HG02884 (cell line): Measurements from ENCODE around the gene THBS4.

Experiments
- ATAC-seq: cut with Tn5 transposase; IDR thresholded peaks from one replicate; pipeline ENCODE4 v1.9.1; 2021; ENCODE audit warnings: mild to moderate bottlenecking, moderate library complexity; ENCODE audit not compliant: unreplicated experiment

The THBS4 gene

GRCh38 chr5:80043187-80043586, 8.0 kb downstream of the THBS4 start:
- no peak for ATAC-seq

GRCh38 chr5:80048084-80048780, 13.1 kb downstream of the THBS4 start:
- no peak for ATAC-seq

DNA sequence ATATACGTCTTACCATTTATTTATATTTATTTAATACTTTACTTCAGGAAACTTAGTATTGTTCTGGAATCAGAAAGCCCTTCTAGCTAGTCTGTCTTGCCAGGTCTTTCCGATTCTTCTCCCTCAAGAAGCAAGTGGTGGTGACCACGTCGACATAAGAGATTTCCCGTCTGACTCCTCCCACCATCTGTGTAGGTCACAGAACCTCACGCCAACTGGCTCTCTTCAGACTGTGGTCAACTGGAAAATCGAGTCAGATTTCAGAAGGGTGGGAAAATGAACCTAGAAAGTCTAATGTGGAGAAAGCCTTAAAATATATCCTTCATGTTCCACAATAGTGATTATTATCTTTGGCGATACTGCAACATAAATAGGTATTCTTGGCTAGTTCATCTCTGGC, 17.3 kb downstream of the THBS4 start:
- no peak for ATAC-seq

GRCh38 chr5:80054682-80055081, 19.5 kb downstream of the THBS4 start:
- no peak for ATAC-seq

DNA sequence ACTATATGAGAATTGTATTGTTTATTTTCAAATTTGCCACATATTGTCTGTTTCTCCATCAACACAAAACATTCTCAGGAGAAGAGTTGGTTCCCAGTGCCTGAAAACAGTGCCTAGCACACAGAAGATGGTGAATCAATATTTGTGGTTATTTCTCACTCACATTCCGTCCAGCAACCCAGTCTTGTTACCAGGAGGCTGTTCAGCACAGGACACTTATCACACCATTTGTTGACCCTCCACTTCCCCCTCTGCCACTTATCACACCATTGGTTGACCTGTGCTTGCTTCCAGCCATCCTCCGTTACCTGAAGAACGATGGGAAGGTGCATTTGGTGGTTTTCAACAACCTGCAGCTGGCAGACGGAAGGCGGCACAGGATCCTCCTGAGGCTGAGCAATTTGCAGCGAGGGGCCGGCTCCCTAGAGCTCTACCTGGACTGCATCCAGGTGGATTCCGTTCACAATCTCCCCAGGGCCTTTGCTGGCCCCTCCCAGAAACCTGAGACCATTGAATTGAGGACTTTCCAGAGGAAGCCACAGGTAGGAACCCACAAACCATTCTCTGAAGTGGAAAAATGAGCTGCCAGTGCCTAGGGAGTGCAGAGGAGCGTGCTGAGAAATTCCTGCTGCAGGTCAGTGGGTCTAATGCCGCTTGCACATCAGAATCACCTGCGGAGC, 20.5 kb downstream of the THBS4 start:
- no peak for ATAC-seq

GRCh38 chr5:80057099-80057498, 22.0 kb downstream of the THBS4 start:
- no peak for ATAC-seq

GRCh38 chr5:80057921-80058320, 22.8 kb downstream of the THBS4 start:
- no peak for ATAC-seq

- no peak for ATAC-seq
Measured at GRCh38 chr5:80059354-80059980, 24.3 kb downstream of the THBS4 start.

DNA sequence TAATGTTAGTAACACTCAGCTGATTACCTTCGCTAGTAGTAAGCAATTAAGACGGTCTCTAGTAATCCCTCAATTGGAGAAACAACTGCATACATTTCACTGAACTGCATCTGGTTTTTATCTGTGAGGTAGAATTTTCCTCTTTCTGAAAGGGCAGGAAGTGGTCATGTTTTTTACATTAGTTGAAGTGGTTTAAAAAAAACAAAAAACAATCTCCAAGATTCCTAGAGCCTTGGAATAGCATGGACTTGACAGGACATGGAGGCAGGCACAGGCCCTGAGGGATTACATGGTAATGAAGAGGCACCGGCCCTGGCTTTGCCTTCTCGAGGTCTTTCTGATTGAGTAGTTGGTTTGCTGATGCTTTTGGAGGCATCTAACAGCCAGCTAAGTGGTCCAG, 25.8 kb downstream of the THBS4 start:
- ATAC-seq = no peak

DNA sequence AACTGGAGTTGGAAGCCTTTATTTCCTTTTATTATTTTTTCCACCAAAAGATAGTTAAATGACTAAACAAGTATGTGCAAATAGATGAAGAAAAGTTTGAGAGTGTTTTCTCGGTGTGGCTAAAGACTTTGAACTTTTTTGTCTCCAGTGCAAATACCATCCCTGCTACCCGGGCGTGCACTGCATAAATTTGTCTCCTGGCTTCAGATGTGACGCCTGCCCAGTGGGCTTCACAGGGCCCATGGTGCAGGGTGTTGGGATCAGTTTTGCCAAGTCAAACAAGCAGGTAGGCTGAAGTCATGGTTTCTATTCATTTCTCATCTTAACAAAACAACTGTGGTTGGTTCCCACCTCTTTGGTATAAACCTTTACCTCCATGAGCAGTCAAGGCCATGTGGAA, 26.4 kb downstream of the THBS4 start:
- ATAC-seq = no peak

DNA sequence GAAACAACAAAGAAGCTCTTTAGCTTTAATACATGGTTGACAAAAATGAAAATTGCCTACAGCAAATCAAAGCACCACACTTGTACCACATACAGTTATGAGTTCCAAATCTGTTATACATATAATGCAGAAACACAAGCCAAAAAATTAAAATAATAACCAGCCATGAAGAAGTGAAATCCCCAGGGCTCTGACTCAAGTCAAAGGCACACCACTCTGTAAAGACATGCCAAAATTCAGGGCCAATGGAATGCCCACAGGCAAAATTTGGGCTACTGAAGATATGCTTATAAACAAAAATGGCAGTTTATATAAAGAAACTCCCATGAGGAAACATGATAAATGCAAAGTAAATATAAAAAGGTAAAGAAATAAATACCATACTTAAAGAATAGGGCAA, 29.0 kb downstream of the THBS4 start:
- ATAC-seq = no peak

DNA sequence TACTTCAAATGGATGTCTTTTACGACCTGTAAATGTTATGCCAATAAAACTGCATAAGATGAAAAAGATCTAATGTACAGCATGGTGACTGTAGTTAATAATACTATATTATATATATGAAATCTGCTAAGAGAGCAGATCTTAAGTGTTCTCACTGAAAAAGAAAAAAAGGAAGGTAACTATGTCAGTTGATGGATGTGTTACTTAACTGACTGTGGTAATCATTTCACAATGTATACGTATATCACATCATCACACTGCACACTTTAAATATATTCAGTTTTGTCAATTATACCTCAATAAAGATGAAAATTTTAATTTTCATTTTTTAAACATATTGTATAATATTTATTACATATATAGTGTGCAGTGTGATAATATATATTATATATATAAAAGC, 31.9 kb downstream of the THBS4 start:
- no peak for ATAC-seq

- ATAC-seq = no peak
Measured at GRCh38 chr5:80067531-80068245, 32.5 kb downstream of the THBS4 start.

- ATAC-seq = no peak
Measured at GRCh38 chr5:80068246-80068636, 33.1 kb downstream of the THBS4 start.

DNA sequence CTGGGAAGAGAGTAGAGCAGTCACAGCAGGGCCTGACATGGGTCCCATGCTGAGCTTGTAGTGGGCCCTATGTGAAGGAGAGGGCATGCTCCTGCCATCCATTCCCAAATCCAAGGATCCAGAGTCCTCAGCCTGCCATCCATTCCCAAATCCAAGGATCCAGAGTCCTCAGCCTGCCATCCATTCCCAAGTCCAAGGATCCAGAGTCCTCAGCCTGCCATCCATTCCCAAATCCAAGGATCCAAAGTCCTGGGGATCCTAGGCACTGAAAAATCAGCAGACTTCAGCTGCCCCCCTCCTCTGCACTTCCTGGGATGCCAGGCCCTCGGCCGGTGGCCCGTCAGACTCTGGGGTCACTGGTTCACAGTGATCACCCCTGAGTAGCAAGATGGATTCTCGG, 33.6 kb downstream of the THBS4 start:
- ATAC-seq = no peak

DNA sequence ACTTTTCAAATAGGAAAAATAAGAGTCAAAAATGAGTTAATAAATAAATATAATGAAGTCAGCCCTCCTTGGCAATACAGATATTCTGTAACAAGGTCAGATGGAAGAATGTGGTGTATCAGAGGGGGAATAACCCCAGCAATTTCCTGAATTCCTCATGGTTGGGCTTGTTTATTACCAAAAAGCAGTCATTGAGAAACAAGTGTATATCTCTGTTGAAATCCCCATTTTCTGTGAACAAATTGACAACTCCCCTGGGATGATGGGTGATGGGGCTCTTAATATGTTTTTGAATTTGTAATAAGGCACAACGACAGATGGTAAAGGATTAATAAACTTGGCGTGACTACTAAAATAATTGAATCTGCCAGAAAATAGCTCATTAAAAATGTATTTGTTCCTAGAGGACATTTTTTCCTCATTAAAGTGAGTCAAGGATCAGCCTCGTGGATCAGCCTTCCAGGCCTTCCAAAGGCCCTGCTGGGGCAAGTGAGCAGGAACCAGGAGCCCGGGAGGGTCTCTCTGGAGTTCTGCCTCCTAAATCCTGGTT, 34.2 kb downstream of the THBS4 start:
- no peak for ATAC-seq

- ATAC-seq = no peak
Measured at GRCh38 chr5:80069918-80070318, 34.8 kb downstream of the THBS4 start.

- ATAC-seq = no peak
Measured at GRCh38 chr5:80070338-80071056, 35.3 kb downstream of the THBS4 start.

DNA sequence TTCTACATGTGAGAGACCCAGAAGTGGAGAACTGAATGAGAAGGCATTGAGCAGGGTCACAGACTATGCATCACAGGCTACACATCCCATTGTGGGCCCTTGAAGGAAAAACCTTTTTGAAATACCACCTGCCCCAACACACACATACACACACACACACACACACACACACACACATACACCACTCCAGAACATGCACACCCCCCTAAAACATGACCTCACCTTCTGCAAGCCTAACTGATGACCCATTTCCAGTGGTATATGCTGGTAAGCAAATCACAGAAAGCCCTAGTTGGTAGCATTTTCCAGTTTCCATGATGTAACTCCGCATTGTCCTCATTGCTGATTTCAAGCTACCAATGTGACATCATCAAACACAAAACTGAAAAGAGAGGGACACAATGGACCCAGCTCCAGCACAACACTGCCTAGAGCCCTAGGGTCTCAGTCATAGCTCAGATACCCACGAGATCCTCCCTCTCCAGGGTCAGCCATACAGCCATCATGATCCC, 36.4 kb downstream of the THBS4 start:
- no peak for ATAC-seq
